C4-2B (cell line): Measurements from ENCODE around the gene NTN5.

Source experiments
- ZFX ChIP-seq: fragments of 450-650 bp; IDR thresholded peaks from 2 replicates; pipeline ENCODE4 v1.6.1; 2017
- TF ChIP-seq, protein P1 (sequence below): fragments of 450-650 bp; conservative IDR thresholded peaks from 2 replicates; pipeline ENCODE4 v1.5.1; 2017; ENCODE audit warnings: mild to moderate bottlenecking

DNA sequence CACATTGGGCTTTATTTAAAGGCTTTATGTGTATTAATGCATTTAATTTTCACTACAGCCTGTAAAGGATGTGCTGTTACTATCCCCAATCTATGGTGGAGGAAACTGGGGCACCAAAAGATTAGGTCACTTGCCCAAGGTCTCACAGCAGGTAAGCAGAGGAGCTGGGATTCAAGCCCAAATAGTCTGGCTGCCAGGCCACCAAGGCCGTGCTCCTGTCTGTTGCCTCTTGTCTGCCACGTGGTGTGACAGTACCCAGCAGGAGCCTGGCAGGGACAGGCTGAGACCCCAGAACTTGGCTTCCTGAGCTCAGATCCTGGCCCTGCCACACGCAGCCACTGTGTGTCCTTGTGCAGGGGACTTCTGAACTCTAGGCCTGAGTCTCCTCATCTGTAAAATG is 4.5 kb downstream of the NTN5 start:
- TF ChIP-seq, protein P1, sequence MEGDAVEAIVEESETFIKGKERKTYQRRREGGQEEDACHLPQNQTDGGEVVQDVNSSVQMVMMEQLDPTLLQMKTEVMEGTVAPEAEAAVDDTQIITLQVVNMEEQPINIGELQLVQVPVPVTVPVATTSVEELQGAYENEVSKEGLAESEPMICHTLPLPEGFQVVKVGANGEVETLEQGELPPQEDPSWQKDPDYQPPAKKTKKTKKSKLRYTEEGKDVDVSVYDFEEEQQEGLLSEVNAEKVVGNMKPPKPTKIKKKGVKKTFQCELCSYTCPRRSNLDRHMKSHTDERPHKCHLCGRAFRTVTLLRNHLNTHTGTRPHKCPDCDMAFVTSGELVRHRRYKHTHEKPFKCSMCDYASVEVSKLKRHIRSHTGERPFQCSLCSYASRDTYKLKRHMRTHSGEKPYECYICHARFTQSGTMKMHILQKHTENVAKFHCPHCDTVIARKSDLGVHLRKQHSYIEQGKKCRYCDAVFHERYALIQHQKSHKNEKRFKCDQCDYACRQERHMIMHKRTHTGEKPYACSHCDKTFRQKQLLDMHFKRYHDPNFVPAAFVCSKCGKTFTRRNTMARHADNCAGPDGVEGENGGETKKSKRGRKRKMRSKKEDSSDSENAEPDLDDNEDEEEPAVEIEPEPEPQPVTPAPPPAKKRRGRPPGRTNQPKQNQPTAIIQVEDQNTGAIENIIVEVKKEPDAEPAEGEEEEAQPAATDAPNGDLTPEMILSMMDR: no peak
- no peak for TF ChIP-seq ZFX
